D721Med (cell line): ENCODE data around the gene FOSL1.

Experiments
- DNase-seq: peaks from one replicate; pipeline ENCODE4 v3.0.0; 2011; ENCODE audit warnings: low spot score; ENCODE audit not compliant: insufficient read length
- FAIRE-seq: peaks from 2 replicates; lab custom pipeline; 2011; peaks lifted over from hg19 to GRCh38; lab: Jason Lieb, UNC
- CTCF ChIP-seq: IDR thresholded peaks from 2 replicates; pipeline ENCODE4 v1.5.1; 2012; ENCODE audit warnings: mild to moderate bottlenecking, control low read depth; ENCODE audit not compliant: insufficient read depth; ENCODE audit errors: missing control alignments

FOSL1 gene

DNA sequence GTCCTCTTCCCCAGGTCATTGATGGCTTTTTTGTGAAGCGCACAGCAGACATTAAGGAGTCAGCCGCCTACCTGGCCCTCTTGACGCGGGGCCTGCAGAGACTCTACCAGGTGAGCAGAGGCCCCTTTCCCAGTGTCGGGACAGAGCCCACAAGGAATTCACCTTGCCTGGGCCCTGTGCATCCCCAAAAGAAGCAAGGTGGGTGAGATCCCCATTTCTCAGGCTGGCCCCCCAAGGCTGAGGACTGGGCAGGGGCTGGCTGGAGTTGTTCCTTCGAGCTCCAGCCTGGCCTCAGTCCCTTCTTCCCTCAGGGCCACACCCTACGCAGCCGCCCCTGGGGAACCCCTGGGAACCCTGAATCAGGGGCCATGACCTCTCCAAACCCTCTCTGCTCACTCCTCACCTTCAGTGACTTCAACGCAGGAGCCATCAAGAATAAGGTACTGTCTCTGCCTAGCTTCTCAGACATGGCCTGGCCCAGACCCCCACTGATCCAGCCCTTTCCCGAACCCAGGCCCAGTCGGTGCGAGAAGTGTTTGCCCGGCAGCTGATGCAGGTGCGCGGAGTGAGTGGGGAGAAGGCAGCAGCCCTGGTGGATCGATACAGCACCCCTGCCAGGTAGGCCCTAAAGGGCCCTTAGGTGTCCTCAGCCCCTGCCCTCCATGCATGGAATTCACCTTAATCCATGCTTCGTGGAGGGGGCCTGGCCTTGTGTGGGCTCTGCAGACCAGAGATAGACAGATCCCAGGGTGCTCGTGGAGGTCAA is 35.3 kb downstream of the FOSL1 start:
- DNase-seq, result no peak
- TF ChIP-seq CTCF, result no peak
- FAIRE-seq, result no peak

GRCh38 chr11:65863889-65864705 is 36.1 kb downstream of the FOSL1 start:
- DNase-seq (no peak), FAIRE-seq (no peak)
- TF ChIP-seq CTCF, result no peak

DNA sequence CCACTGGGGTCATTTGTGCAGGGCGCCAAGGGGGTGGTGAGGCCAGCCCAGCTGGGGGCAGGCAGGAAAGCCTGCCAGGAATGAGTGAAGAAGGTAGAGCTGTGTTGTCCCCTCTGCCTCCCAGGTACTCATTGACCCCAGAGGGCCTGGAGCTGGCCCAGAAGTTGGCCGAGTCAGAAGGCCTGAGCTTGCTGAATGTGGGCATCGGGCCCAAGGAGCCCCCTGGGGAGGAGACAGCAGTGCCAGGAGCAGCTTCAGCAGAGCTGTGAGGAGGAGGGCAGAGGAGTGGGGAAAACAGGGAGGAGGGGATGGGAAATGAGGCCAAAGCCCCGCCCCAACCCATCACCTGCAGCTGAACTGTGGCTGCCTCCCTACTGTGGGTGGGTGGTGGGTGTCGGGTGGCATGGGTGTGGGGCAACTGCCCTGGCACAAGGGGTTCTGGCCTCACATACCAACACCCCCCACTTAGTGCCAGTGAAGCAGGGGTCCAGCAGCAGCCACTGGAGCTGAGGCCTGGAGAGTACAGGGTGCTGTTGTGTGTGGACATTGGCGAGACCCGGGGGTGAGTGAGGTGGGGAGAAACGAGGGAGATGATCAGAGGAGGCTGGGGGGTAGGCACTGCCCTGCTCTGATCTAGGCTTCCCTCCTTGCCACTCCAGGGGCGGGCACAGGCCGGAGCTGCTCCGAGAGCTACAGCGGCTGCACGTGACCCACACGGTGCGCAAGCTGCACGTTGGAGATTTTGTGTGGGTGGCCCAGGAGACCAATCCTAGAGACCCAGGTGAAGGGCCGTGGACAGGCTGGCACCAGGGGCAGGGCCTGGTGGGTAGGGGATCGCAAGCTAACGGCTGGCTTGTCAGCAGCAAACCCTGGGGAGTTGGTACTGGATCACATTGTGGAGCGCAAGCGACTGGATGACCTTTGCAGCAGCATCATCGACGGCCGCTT is 37.0 kb downstream of the FOSL1 start:
- no peak for FAIRE-seq
- DNase-seq, result no peak
- TF ChIP-seq CTCF, result no peak

GRCh38 chr11:65862191-65862735 is 37.9 kb downstream of the FOSL1 start:
- FAIRE-seq (no peak), DNase-seq (no peak)
- no peak for TF ChIP-seq CTCF

- no peak for TF ChIP-seq CTCF
- DNase-seq, result no peak
- FAIRE-seq, result no peak
These were observed 38.5 kb downstream of the FOSL1 start for GRCh38 chr11:65861533-65862183.

DNA sequence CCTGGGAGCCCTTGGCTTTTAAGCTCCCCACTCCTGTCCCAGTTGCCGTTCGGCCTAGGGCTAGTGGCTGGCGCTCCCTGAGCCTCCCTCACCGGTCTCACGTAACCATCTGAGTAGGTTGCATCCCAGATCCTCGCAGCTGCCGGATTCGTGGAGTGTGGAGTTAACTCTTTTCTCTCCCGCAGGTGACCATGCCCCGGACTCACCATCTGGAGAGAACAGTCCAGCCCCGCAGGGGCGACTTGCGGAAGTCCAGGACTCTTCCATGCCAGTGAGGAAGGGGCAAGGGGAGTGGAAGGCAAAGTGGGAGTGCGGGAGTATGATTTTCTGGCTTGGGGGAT is 39.1 kb downstream of the FOSL1 start:
- FAIRE-seq (no peak), DNase-seq (no peak)
- TF ChIP-seq CTCF, result no peak
